PC-3 (cell line): ENCODE results near the gene REELD1.

Experiments
- CTCF ChIP-seq: fragments of 300-600 bp; sonication (generic); conservative IDR thresholded peaks from 2 replicates; pipeline ENCODE4 v1.5.1; 2017; ENCODE audit warnings: antibody characterized with exemption, low read depth, mild to moderate bottlenecking, low read length
- EZH2 ChIP-seq: fragments of 300-600 bp; sonication (generic); IDR thresholded peaks from one replicate; pipeline ENCODE4 v1.6.1; 2017; ENCODE audit warnings: antibody characterized with exemption, mild to moderate bottlenecking, low read length; ENCODE audit not compliant: unreplicated experiment
- EZH2phosphoT487 ChIP-seq: fragments of 300-600 bp; sonication (generic); IDR thresholded peaks from 2 replicates; pipeline ENCODE4 v1.6.1; 2018; ENCODE audit warnings: mild to moderate bottlenecking, antibody characterized with exemption, low read length, borderline replicate concordance

- TF ChIP-seq EZH2: no peak
- no peak for TF ChIP-seq EZH2phosphoT487
- TF ChIP-seq CTCF: no peak
These were observed 30.9 kb downstream of the REELD1 start for GRCh38 chr4:146245246-146245645.
